ENCODE measurements around the gene DLX3.

Gene DLX3

DNA sequence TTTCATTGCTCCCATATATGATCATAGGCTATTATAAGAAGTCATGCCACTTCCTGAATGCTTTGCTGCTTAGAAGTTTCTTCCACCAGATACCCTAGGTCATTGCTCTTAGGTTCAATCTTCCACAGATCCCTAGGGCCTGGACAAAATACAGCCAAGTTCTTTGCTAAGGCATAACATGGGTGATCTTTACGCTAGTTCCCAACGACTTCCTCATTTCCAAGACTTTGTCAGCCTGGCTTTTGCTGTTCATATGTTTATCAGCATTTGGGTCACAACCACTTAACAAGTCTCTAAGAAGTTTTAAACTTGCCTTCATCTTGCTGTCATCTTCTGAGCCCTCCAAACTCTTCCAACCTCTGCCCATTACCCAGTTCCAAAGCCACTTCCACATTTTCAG, 20.1 kb upstream of the DLX3 start:
- no peaks in the 10 kb centered on the region for H3K36me3 ChIP-seq (ENCODE audit: control insufficient read depth in 4 of 4, insufficient read depth in 4 of 4, low read length in 3 of 4)
- H3K9me3 ChIP-seq (ENCODE audit: control extremely low read depth in 1 of 5, control insufficient read depth in 4 of 5, insufficient read depth in 2 of 5, low read depth in 1 of 5, low read length in 4 of 5): peaks cover 3 to 29% (median 12%) of the 10 kb centered on the region in 5 experiments
- no peak overlapping the region for H3K4me3 ChIP-seq (ENCODE audit: control insufficient read depth in 1 of 7, extremely low read depth in 1 of 7, insufficient read depth in 4 of 7, low read depth in 2 of 7, low read length in 6 of 7)
- CTCF ChIA-PET: interaction anchor here (1.1 to 1.6 kb wide), 2 partner anchors 15 to 33 kb away, joined by 3 to 6 read pairs; no protein-coding TSS in a partner anchor
- peaks cover 0 to 2% (median 0%) of the 10 kb centered on the region in 5 experiments for H3K27me3 ChIP-seq (replicated peaks in 2 of 5; ENCODE audit: control insufficient read depth in 4 of 5, insufficient read depth in 5 of 5, low read length in 4 of 5)
- POLR2A ChIA-PET: no interaction called here
- H3K27ac ChIP-seq (ENCODE audit: insufficient read depth in 1 of 2, low read depth in 1 of 2, low read length in 2 of 2, poor library complexity in 1 of 2, severe bottlenecking in 2 of 2): no peak overlapping the region
- no peaks in the 10 kb centered on the region for H3K4me1 ChIP-seq (ENCODE audit: control extremely low read depth in 1 of 4, control insufficient read depth in 4 of 4, insufficient read depth in 4 of 4, low read length in 3 of 4)
- 81% methylated on average over 2 of the region's 2 CpGs for WGBS (ENCODE audit: insufficient coverage)
- no peak for DNase-seq

DNA sequence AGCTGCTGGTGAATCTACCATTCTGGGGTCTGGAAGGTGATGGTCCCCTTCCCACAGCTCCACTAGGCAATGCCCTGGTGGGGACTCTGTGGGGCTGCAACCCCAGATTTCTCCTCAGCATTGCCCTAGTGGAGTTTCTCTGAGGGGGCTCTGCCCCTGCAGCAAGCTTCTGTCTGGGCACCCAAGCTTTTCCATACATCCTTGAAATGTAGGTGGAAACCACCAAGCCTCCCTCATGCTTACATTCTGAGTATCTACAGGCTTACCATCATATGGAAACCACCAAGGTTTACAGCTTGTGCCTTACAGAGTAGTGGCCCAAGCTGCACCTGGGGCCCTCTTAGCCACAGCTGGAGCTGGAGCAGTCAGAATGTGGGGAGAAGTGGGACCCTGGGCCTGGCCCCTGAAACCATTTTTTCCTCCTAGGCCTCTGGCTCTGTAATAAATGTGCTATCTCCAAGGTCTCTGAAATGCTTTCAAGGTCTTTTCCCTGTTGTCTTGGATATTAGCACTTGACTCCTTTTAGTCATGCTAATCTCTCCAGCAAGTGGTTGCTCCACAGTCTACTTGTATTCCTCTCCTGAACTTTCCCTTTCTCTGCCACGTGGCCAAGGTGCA, 19.6 kb upstream of the DLX3 start:
- 63% methylated on average over 1 of the region's 1 CpG for WGBS (ENCODE audit: insufficient coverage)
- ChIA-PET POLR2A (no interaction called here), CTCF (interaction anchor here (1.1 to 1.6 kb wide), 3 partner anchors 12 to 33 kb away, joined by 3 to 6 read pairs (median 6); no protein-coding TSS in a partner anchor)

DNA sequence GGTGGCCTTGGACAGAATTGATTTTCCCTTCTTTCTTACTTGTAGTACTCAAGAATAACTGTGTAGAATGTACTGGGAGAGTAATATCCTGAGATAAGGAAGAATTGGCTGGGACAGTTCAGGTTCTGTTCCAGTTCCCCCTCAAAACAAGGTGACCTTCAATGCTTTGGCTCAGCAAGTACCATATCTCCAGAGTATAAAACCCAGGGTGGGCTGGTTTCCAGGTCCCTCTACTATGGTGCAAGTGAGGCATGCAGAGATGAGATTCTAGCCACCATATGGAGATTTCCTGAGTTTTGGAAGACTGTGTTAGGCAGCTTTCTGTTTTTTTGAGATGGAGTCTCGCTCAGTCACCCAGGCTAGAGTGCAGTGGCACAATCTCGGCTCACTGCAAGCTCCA, 18.1 kb upstream of the DLX3 start:
- H3K9me3 ChIP-seq (ENCODE audit: control extremely low read depth in 1 of 5, control insufficient read depth in 4 of 5, insufficient read depth in 2 of 5, low read depth in 1 of 5, low read length in 4 of 5): peaks cover 3 to 37% (median 16%) of the 10 kb centered on the region in 5 experiments
- H3K4me3 ChIP-seq (ENCODE audit: control insufficient read depth in 1 of 7, extremely low read depth in 1 of 7, insufficient read depth in 4 of 7, low read depth in 2 of 7, low read length in 6 of 7): no peak overlapping the region
- POLR2A ChIA-PET: no interaction called here
- no peak for DNase-seq
- H3K27ac ChIP-seq (ENCODE audit: insufficient read depth in 1 of 2, low read depth in 1 of 2, low read length in 2 of 2, poor library complexity in 1 of 2, severe bottlenecking in 2 of 2): no peak overlapping the region
- WGBS (ENCODE audit: insufficient coverage): no CpG with 5 or more reads among the region's 2 CpGs
- H3K36me3 ChIP-seq (ENCODE audit: control insufficient read depth in 4 of 4, insufficient read depth in 4 of 4, low read length in 3 of 4): no peaks in the 10 kb centered on the region
- no peaks in the 10 kb centered on the region for H3K4me1 ChIP-seq (ENCODE audit: control extremely low read depth in 1 of 4, control insufficient read depth in 4 of 4, insufficient read depth in 4 of 4, low read length in 3 of 4)
- CTCF ChIA-PET: no interaction called here
- peaks cover 0 to 9% (median 4%) of the 10 kb centered on the region in 5 experiments for H3K27me3 ChIP-seq (replicated peaks in 2 of 5; ENCODE audit: control insufficient read depth in 4 of 5, insufficient read depth in 5 of 5, low read length in 4 of 5)

More for the DNA sequence above, 19.6 kb upstream of the DLX3 start:
- Histone ChIP-seq H3K4me3 (ENCODE audit: control insufficient read depth in 1 of 7, extremely low read depth in 1 of 7, insufficient read depth in 4 of 7, low read depth in 2 of 7, low read length in 6 of 7) (no peak overlapping the region), H3K27ac (ENCODE audit: insufficient read depth in 1 of 2, low read depth in 1 of 2, low read length in 2 of 2, poor library complexity in 1 of 2, severe bottlenecking in 2 of 2) (no peak overlapping the region), H3K4me1 (ENCODE audit: control extremely low read depth in 1 of 4, control insufficient read depth in 4 of 4, insufficient read depth in 4 of 4, low read length in 3 of 4) (no peaks in the 10 kb centered on the region), H3K27me3 (replicated peaks in 2 of 5; ENCODE audit: control insufficient read depth in 4 of 5, insufficient read depth in 5 of 5, low read length in 4 of 5) (peaks cover 0 to 2% (median 0%) of the 10 kb centered on the region in 5 experiments), H3K36me3 (ENCODE audit: control insufficient read depth in 4 of 4, insufficient read depth in 4 of 4, low read length in 3 of 4) (no peaks in the 10 kb centered on the region), H3K9me3 (ENCODE audit: control extremely low read depth in 1 of 5, control insufficient read depth in 4 of 5, insufficient read depth in 2 of 5, low read depth in 1 of 5, low read length in 4 of 5) (peaks cover 3 to 29% (median 14%) of the 10 kb centered on the region in 5 experiments)
- no peak for DNase-seq

DNA sequence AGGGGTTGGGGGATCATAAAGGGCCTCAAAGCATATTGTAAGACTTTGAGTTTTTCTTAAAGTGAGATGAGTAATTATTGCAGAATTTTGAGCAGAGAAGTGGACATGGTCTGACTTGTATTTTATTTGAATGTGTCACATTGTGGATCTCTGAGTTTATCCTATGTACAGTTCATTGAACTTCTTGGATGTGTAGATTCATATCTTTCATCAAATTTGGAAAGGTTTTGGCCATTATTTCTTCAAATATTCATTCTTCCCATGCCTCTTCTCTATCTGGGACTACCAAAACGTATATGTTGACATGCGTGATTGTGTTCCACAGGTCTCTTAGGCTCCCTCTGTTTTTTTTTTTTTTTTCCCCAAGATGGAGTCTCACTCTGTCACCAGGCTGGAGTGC, 14.3 kb upstream of the DLX3 start:
- 80% methylated on average over 2 of the region's 2 CpGs for WGBS (ENCODE audit: insufficient coverage)
- H3K9me3 ChIP-seq (ENCODE audit: control extremely low read depth in 1 of 5, control insufficient read depth in 4 of 5, insufficient read depth in 2 of 5, low read depth in 1 of 5, low read length in 4 of 5): peaks cover 3 to 27% (median 12%) of the 10 kb centered on the region in 5 experiments
- ChIA-PET CTCF (no interaction called here), POLR2A (interaction anchor here (0.6 kb wide), 1 partner anchor 71 kb away, joined by 7 read pairs; no protein-coding TSS in a partner anchor)
- DNase-seq: no peak
- no peaks in the 10 kb centered on the region for H3K36me3 ChIP-seq (ENCODE audit: control insufficient read depth in 4 of 4, insufficient read depth in 4 of 4, low read length in 3 of 4)
- no peak overlapping the region for H3K27ac ChIP-seq (ENCODE audit: insufficient read depth in 1 of 2, low read depth in 1 of 2, low read length in 2 of 2, poor library complexity in 1 of 2, severe bottlenecking in 2 of 2)
- peaks cover 0 to 12% (median 4%) of the 10 kb centered on the region in 5 experiments for H3K27me3 ChIP-seq (replicated peaks in 2 of 5; ENCODE audit: control insufficient read depth in 4 of 5, insufficient read depth in 5 of 5, low read length in 4 of 5)
- no peaks in the 10 kb centered on the region for H3K4me1 ChIP-seq (ENCODE audit: control extremely low read depth in 1 of 4, control insufficient read depth in 4 of 4, insufficient read depth in 4 of 4, low read length in 3 of 4)
- no peak overlapping the region for H3K4me3 ChIP-seq (ENCODE audit: control insufficient read depth in 1 of 7, extremely low read depth in 1 of 7, insufficient read depth in 4 of 7, low read depth in 2 of 7, low read length in 6 of 7)

DNA sequence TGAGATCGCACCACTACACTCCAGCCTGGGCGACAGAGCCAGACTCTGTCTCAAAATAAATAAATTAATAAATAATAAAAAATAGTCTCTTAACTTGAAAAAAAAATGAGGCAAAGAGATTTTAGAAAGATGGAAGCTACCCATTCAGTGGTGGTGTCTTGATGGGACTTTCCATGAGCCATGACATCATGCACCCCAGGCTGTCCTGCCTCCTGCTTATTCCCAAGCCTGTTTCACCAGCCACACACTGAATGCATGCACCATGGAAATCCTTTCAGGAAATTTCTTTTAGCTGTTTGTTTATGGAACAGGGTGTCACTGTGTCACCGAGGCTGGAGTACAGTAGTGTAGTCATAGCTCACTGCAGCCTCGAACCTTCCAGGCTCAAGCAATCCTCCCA, 8.9 kb upstream of the DLX3 start:
- peaks cover 0 to 5% (median under 1%) of the 10 kb centered on the region in 5 experiments for H3K9me3 ChIP-seq (ENCODE audit: control extremely low read depth in 1 of 5, control insufficient read depth in 4 of 5, insufficient read depth in 2 of 5, low read depth in 1 of 5, low read length in 4 of 5)
- no peak overlapping the region for H3K27ac ChIP-seq (ENCODE audit: insufficient read depth in 1 of 2, low read depth in 1 of 2, low read length in 2 of 2, poor library complexity in 1 of 2, severe bottlenecking in 2 of 2)
- 100% methylated on average over 1 of the region's 4 CpGs for WGBS (ENCODE audit: insufficient coverage)
- DNase-seq: no peak
- ChIA-PET POLR2A (no interaction called here), CTCF (interaction anchor here (0.8 to 1.2 kb wide), 3 partner anchors 25 to 144 kb away, joined by 3 to 4 read pairs (median 3); no protein-coding TSS in a partner anchor)
- H3K27me3 ChIP-seq (replicated peaks in 2 of 5; ENCODE audit: control insufficient read depth in 4 of 5, insufficient read depth in 5 of 5, low read length in 4 of 5): peaks cover 0 to 38% (median 27%) of the 10 kb centered on the region in 5 experiments
- H3K36me3 ChIP-seq (ENCODE audit: control insufficient read depth in 4 of 4, insufficient read depth in 4 of 4, low read length in 3 of 4): no peaks in the 10 kb centered on the region
- H3K4me3 ChIP-seq (ENCODE audit: control insufficient read depth in 1 of 7, extremely low read depth in 1 of 7, insufficient read depth in 4 of 7, low read depth in 2 of 7, low read length in 6 of 7): no peak overlapping the region
- H3K4me1 ChIP-seq (ENCODE audit: control extremely low read depth in 1 of 4, control insufficient read depth in 4 of 4, insufficient read depth in 4 of 4, low read length in 3 of 4): no peaks in the 10 kb centered on the region

DNA sequence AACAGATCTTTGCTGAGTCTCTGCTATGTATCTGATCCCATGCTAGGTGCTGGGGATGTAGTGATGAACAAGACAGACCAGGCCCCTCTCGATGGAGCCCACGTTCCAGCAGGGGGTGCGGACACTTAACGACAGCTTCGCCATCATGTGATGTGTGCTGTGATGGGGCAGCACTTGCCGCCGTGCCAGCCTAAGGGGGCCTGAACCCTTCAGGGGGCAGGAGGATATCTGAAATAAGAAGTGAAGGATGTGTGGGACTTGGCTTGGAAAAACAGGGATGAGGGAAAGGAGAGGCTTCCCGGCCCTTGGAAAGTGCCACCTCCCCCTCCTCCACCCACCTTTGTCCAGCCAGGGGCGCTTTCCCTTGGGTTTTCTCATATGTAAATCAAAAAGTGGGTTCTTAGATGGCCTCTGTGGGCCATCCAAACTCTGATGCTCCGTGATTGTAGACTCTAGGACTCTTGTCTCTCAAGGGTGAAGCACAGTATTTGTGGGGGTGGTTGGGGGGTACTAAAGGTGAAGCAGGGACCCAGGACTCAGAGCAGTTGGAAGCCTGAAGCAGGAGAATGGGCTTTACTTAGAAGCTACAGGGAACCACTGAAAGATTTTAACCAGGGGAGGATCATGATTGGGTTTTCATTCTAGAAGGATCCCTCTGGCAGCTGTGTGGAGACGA, 4.0 kb upstream of the DLX3 start:
- Histone ChIP-seq H3K4me1 (ENCODE audit: control extremely low read depth in 1 of 4, control insufficient read depth in 4 of 4, insufficient read depth in 4 of 4, low read length in 3 of 4) (peaks cover 0 to 20% (median 12%) of the 10 kb centered on the region in 4 experiments), H3K4me3 (ENCODE audit: control insufficient read depth in 1 of 7, extremely low read depth in 1 of 7, insufficient read depth in 4 of 7, low read depth in 2 of 7, low read length in 6 of 7) (no peak overlapping the region), H3K36me3 (ENCODE audit: control insufficient read depth in 4 of 4, insufficient read depth in 4 of 4, low read length in 3 of 4) (no peaks in the 10 kb centered on the region), H3K27ac (ENCODE audit: insufficient read depth in 1 of 2, low read depth in 1 of 2, low read length in 2 of 2, poor library complexity in 1 of 2, severe bottlenecking in 2 of 2) (no peak overlapping the region), H3K9me3 (ENCODE audit: control extremely low read depth in 1 of 5, control insufficient read depth in 4 of 5, insufficient read depth in 2 of 5, low read depth in 1 of 5, low read length in 4 of 5) (peaks cover 0 to 5% (median 2%) of the 10 kb centered on the region in 5 experiments), H3K27me3 (replicated peaks in 2 of 5; ENCODE audit: control insufficient read depth in 4 of 5, insufficient read depth in 5 of 5, low read length in 4 of 5) (peaks cover 11 to 82% (median 48%) of the 10 kb centered on the region in 5 experiments)
- no peak for DNase-seq
- ChIA-PET CTCF (interaction anchor here (0.7 to 10.5 kb wide), 31 partner anchors 9 to 443 kb away, joined by 3 to 172 read pairs (median 6); partner anchors contain the start of gene SLC35B1), POLR2A (no interaction called here)
- 26% methylated on average over 4 of the region's 11 CpGs for WGBS (ENCODE audit: insufficient coverage)
